DMS79 (cell line): ENCODE data around the gene FRMD4A.

Experiments
- DNase-seq: peaks from one replicate; lab custom pipeline; 2025; lab: John Stamatoyannopoulos, UW

The FRMD4A gene

GRCh38 chr10:13698217-13698616, 632.5 kb downstream of the FRMD4A start:
- no peak for DNase-seq

DNA sequence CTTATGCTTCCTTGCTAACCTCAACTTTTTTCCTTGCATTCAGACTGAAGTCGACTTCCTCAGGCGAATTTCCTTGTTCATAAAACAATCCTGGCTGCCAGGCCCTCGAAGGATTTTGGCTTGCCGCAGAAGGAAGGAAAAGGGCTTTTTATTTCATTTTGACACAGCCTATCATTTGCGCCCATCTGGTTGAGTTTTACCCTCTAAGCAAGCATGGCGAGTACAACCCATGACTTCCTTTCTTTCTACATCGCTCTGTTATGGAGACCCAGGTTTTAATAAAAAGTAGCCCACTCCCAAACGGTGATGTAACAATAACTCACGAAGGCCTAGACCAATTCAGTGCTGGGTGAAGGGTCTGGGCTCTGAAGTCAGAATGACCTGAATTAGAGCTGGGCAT, 634.7 kb downstream of the FRMD4A start:
- DNase-seq = no peak

DNA sequence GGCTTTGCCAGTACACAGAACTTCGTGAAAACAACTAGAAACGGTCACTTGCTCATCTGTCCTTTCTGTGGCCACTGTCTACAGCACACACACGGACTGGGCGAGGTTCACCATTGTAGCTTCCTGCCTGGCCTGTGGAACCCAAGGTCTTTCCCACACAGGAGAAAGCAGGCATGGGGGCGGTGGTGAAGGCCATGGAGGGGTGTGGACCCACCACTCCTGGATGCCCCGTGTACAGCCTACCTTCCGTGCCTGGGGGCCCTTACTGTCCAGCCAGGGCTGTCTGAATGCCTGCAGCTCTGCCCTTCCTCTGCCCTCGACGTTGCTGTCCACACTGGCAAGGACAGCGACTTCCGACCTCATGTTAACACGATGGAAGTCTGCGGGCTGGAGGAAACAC, 635.1 kb downstream of the FRMD4A start:
- no peak for DNase-seq

GRCh38 chr10:13693783-13694700, 636.7 kb downstream of the FRMD4A start:
- no peak for DNase-seq

DNA sequence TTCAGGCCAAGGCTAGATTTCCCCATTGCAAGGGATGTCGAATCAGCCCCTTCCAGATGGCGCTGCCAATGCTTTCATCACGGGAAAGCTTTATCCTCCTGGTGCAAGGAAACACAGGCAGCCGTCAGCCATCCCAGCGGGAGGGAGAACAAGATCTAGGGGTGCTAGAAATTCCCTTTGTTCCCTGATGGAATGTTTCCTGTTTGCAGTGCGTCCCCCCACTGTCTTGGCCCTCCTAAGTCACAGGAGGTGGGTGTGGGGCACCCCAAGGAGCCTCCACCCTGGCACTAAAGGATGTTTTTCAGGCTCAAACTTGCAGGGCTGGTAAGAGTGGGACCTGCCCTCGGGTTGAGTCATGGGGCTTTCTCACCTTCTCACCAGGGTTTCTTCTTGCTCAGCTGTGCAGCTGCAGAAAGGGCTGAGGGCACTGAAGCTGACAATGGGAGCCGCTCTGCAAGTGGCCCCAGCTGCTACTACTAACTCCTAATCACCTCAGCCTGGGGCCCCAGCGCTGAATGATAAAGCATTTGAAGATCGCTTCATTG, 640.4 kb downstream of the FRMD4A start:
- DNase-seq = no peak

DNA sequence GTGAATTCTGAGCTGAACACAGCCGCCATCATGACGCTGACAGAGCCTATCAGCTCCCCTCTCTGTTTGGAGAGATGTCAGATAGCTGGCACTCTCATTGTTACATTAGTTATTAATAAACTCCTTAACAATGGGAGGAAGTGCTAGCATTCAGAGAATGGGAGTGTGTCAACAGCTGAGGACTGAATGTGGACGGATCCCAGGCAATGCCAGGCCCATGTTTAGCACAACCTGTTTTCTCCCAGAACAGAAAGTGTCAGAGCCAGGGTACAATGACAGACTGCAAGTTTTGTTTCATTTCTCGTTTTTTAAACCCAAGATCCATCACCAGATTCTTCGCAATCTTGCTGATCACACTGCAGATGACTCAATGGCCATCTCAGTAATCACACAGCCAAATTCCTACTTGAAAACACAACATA, 644.4 kb downstream of the FRMD4A start:
- DNase-seq = no peak

- no peak for DNase-seq
These were observed 644.8 kb downstream of the FRMD4A start for GRCh38 chr10:13685885-13686284.

DNA sequence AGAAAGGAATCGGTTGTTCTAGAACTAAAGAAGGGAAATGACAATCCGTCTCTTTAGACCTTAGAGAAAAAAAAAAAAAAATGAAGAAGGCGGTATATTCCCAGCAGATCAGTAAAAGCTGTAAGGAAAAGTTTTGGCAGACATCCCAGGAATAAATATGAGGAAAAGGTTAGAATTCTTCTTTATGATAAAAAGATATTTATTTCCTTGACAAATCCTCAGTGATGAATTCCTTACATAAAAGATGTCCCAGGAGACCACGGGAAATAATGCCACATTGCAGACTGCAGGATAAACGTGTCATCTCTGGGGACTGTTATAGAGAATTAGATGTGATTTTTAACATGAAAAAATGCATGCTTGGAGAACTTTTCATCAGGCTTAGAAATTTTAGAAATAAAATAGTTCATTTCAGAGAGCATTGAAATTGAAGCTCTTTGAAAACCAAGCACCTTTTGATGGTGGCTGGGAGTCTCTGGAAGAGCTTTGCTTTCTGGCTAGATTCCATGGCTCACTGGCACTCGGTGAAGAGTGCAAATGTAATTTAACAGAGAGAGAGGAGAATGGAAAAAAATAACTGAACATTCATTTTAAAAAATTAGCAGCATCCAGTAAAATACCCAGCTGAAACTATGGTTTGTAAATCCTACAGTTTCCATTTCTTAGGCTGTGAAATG, 645.8 kb downstream of the FRMD4A start:
- DNase-seq = no peak

DNA sequence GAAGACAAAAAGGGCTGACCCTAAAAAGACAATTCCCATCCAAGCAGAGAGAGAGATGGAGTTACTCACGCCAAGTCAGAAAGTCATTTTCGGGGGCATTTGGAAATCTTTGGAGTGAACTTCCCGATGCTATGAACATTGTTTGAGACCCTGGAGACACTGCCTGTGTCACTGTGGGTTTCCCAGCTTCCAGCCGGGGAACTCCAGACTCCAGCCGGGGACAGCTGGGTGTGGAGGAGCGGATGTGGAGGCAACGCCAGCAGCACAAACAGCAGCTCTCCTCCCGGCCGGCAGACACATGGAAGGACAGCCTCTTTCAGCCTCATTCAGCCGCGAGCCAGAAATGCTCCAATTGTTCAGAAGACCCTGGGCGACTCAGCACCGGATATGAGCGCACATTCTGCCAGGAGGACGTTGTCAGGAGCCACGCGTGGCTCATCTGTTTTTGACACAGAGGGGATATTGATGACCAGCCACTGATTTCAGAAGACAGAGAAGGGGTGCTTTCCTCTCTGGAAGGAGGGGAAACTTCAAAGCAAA, 646.4 kb downstream of the FRMD4A start:
- no peak for DNase-seq

DNA sequence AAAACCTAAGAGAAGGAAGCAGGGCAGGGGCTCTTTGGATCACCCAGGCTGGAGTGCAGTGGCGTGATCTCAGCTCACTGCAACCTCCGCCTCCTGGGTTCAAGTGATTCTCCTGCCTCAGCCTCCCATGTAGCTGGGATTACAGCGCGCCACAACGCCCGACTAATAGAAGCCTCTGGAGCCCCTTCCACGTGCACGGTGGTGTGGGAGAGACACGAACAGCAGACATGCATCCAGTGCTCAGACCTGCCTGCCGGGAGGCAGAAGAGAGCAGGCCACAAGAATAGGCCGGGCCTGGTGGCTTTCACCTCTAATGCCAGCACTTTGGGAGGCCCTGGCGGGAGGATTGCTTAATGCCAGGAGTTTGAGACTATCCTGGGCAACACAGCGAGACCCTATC, 647.7 kb downstream of the FRMD4A start:
- DNase-seq = no peak

DNA sequence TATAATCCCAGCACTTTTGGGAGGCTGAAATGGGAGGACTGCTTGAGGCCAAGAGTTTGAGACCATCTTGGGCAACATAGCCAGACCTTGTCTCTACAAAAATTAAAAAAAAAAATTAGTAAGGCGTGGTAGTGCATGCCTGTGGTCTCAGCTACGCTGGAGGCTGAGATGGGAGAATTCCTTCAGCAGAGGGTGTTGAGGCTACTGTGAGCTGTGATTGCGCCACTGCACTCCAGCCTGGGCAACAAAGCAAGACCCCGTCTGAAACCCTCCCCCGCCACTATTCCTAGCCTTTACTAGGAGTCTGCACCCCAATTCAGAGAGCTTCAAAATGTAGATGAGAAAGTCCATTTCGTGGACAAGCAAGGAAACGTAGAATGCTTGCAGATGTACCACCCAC, 648.8 kb downstream of the FRMD4A start:
- no peak for DNase-seq

GRCh38 chr10:13681528-13681927, 649.2 kb downstream of the FRMD4A start:
- no peak for DNase-seq

DNA sequence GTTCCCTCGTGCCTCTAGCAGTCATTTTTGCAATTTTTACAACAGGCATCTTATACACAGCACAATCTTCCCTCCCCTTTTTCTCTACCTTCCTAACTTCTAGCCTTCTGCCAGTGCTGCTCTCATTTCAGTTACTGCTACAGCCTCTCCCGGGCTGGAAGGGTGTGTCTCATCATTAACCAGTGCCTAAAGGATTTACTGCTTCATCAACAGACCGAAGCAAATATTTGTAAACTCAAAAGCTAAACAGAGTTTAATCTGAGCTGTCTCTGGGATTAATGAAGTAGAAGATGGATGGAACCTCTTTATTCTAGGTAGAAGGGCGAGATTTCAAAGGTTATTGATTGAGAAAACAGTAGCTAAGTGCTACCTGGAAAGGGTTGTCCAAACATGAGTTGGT, 649.6 kb downstream of the FRMD4A start:
- no peak for DNase-seq

DNA sequence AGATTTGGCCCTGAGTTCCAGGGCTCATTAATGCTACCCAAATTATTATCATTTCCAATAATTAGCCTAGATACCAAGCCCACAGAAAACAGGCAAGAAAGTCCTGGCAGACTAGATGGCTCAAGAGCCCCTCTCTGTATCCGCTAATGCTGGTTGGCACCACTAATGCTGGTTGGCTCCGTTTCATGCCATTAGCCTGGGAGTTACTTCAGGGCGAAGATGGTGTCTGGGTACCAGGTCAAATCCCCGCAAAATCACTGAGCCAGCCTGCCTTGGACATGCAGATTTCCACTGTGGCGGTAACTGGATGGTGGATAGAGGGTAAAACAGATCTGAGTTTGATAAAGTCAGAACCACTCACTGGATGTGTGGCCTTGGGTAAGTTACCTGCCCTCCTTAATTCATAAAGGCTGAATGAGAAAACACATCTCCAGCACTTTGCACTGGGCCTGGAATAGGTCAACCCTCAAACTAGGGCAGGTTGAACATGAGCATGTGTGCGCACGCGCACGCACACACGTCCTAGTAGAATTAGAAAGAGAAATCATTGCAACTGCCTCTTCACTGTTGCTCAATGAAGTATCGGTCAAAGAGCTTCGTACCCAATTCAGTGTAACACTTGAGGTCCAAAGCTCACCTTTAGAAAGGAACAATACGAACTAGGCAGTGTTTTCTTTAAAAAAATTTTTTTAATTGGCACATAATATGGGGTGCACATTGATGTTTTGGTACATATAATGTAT, 652.5 kb downstream of the FRMD4A start:
- no peak for DNase-seq

- DNase-seq = no peak
These were observed 655.8 kb downstream of the FRMD4A start for GRCh38 chr10:13674645-13675588.

DNA sequence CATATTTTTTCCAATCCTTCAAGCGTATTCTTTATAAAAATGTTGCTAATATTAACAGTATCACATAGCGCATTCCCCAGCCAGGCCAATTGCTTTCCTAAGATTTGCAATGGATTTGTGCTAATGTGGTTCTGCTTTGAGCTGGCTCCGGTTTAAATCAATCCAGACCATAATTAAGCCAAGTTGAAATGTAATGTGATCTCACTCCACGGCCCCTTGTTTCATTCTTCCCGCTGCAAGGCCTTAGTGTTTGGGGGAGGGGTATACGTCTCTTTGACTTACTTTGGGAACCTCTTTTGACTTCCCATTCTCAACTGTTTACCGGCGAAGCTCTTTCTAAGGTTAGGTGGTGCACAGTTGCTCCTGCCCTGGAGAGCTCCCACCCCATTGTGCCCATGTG, 657.6 kb downstream of the FRMD4A start:
- DNase-seq = no peak

- DNase-seq = no peak
These were observed 658.2 kb downstream of the FRMD4A start for GRCh38 chr10:13672548-13672947.

DNA sequence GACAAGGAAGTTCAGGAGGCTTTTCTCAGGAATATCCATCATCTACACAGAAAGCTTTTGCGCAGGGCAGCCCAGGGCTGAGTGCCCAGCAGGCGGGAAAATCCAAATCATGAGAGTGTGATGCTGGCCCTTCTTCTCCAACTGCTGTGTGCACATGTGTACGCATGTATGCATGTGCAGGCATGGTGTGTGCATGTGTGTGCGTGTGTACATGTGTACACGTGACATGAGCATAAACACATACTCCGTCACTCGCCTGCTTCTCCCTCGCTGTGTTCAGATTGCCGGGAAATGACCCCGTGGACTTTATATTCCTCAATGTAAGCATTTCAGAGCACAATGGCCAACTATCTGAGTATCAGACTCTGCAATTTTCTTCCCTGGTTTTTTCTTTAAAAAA, 658.8 kb downstream of the FRMD4A start:
- no peak for DNase-seq

DNA sequence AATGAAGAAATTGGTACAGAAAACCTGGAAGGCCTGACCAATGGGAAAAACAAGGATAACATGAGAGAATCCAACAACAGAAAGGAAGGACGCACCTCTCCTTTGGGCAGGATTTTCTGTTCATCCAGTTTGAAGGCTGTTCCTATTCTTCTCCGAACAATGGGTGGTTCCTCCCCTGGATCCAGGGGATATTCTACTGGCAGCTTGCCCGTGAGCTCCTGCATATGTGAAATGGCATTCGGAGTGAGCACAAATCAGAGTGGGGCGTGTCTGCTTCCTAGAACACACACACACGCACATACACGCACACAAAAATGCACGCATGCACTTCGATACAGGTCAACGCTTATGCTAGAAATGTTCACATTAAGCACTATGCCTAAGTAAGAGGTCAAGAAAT, 660.4 kb downstream of the FRMD4A start:
- DNase-seq = no peak

DNA sequence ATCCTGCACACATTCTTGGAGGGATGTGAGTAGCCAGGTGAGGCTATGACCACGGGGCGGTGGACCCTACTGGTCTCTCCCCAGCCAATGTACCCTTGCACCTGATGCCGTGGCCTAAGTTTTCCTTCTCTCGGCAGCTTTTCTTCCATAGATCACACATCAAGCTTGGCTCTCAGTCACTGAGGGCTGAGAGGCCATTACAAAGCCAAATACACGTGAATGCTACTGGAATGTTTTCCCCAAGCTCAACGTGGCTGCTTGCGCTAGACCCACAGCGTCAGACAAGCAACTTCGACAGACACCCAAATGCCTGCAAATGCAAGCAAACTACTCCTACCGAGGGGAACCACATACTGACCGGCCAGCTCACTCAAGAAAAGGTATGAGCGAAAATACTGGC, 660.8 kb downstream of the FRMD4A start:
- DNase-seq = no peak
